T-helper 17 cell (primary cell): ENCODE data around the gene CAMK2B. TPM values are rescaled to one million over a fixed set of nuclear protein-coding genes. Genes with fewer than 3 reads are reported as not detected.

ENCODE experiments used
- ATAC-seq: fragments of 150-1000 bp; cut with Tn5 transposase; 2 replicates; pipeline ENCODE4 v1.10.0; 2021; ENCODE audit warnings: mild to moderate bottlenecking, moderate library complexity
- DNase-seq, 3 donors: peaks; one replicate each; pipeline versions ENCODE4 v3.0.0 to v3.0.0-alpha.2; 2020 to 2021
- H3K9me3 ChIP-seq: one replicate; pipeline ENCODE4 v1.7.0; 2013; ENCODE audit warnings: low read length, mild to moderate bottlenecking; ENCODE audit not compliant: control insufficient read depth, poor library complexity, severe bottlenecking
- H3K27ac Mint-ChIP-seq: one replicate; pipeline ENCODE4 v1.8.0; 2022; ENCODE audit warnings: mild to moderate bottlenecking, moderate library complexity, mixed read lengths
- H3K27me3 Mint-ChIP-seq: one replicate; pipeline ENCODE4 v1.8.0; 2022; ENCODE audit warnings: mixed read lengths
- H3K36me3 Mint-ChIP-seq: one replicate; pipeline ENCODE4 v1.8.0; 2022; ENCODE audit warnings: low read depth, mixed read lengths
- H3K4me1 Mint-ChIP-seq: one replicate; pipeline ENCODE4 v1.8.0; 2022; ENCODE audit warnings: mild to moderate bottlenecking, mixed read lengths
- H3K4me3 Mint-ChIP-seq: one replicate; pipeline ENCODE4 v1.8.0; 2022; ENCODE audit warnings: mild to moderate bottlenecking, moderate library complexity, mixed read lengths
- total RNA-seq, 4 donors: library from RNA in 2 of 4; stranded (reverse) in 2 of 4; gene quantifications; one replicate each; pipeline ENCODE4 v1.2.3 and lab custom pipeline; 2022 to 2026

Gene CAMK2B
- total RNA-seq, 2 donors from 2014 or later, result 0.31 TPM; not detected in 1

- Mint-ChIP-seq H3K4me3 (no peak overlapping the region), H3K36me3 (no peaks in the 10 kb centered on the region), H3K27ac (no peak overlapping the region), H3K4me1 (peaks cover 4% of the 10 kb centered on the region), H3K27me3 (no peaks in the 10 kb centered on the region)
- no peak for DNase-seq
- no peak for ATAC-seq
- no peaks in the 10 kb centered on the region for H3K9me3 ChIP-seq
Measured at GRCh38 chr7:44236333-44236728, 89.1 kb downstream of the CAMK2B start.

GRCh38 chr7:44235582-44236332 is 89.6 kb downstream of the CAMK2B start:
- no peaks in the 10 kb centered on the region for H3K36me3 Mint-ChIP-seq
- H3K27ac Mint-ChIP-seq, result no peak overlapping the region
- no peak overlapping the region for H3K4me3 Mint-ChIP-seq
- no peaks in the 10 kb centered on the region for H3K27me3 Mint-ChIP-seq
- H3K9me3 ChIP-seq, result no peaks in the 10 kb centered on the region
- DNase-seq (no peak), ATAC-seq (no peak)
- H3K4me1 Mint-ChIP-seq, result peaks cover under 1% of the 10 kb centered on the region

- Mint-ChIP-seq H3K27me3 (no peaks in the 10 kb centered on the region), H3K36me3 (no peaks in the 10 kb centered on the region), H3K27ac (no peak overlapping the region), H3K4me1 (no peaks in the 10 kb centered on the region), H3K4me3 (no peak overlapping the region)
- ATAC-seq (no peak), DNase-seq (no peak)
- H3K9me3 ChIP-seq, result no peaks in the 10 kb centered on the region
Measured at GRCh38 chr7:44235066-44235465, 90.3 kb downstream of the CAMK2B start.

GRCh38 chr7:44232901-44233715 is 92.3 kb downstream of the CAMK2B start:
- ATAC-seq, result no peak
- no peak overlapping the region for H3K4me3 Mint-ChIP-seq

GRCh38 chr7:44232396-44232795 is 93.0 kb downstream of the CAMK2B start:
- no peak overlapping the region for H3K27ac Mint-ChIP-seq
- no peaks in the 10 kb centered on the region for H3K9me3 ChIP-seq
- no peak for DNase-seq
- no peaks in the 10 kb centered on the region for H3K27me3 Mint-ChIP-seq
- H3K36me3 Mint-ChIP-seq, result no peaks in the 10 kb centered on the region
- H3K4me3 Mint-ChIP-seq, result no peak overlapping the region
- no peak for ATAC-seq
- H3K4me1 Mint-ChIP-seq, result no peaks in the 10 kb centered on the region

More at GRCh38 chr7:44232901-44233715, 92.3 kb downstream of the CAMK2B start:
- Mint-ChIP-seq H3K4me1 (no peaks in the 10 kb centered on the region), H3K27me3 (no peaks in the 10 kb centered on the region), H3K36me3 (no peaks in the 10 kb centered on the region), H3K27ac (no peak overlapping the region)
- DNase-seq, result no peak
- no peaks in the 10 kb centered on the region for H3K9me3 ChIP-seq

GRCh38 chr7:44231088-44231487 is 94.3 kb downstream of the CAMK2B start:
- Mint-ChIP-seq H3K27me3 (peaks cover 2% of the 10 kb centered on the region), H3K4me1 (no peaks in the 10 kb centered on the region), H3K4me3 (no peak overlapping the region), H3K27ac (no peak overlapping the region), H3K36me3 (no peaks in the 10 kb centered on the region)
- ATAC-seq, result no peak
- H3K9me3 ChIP-seq, result no peaks in the 10 kb centered on the region
- no peak for DNase-seq

- H3K4me1 Mint-ChIP-seq, result no peaks in the 10 kb centered on the region
Measured at GRCh38 chr7:44230286-44230685, 95.1 kb downstream of the CAMK2B start.

GRCh38 chr7:44229546-44230105 is 95.8 kb downstream of the CAMK2B start:
- Mint-ChIP-seq H3K4me3 (no peak overlapping the region), H3K36me3 (no peaks in the 10 kb centered on the region), H3K4me1 (no peaks in the 10 kb centered on the region), H3K27ac (no peak overlapping the region), H3K27me3 (peaks cover 10% of the 10 kb centered on the region)
- no peak for ATAC-seq
- DNase-seq, result no peak
- H3K9me3 ChIP-seq, result no peaks in the 10 kb centered on the region

More at GRCh38 chr7:44230286-44230685, 95.1 kb downstream of the CAMK2B start:
- no peak for DNase-seq
- no peak for ATAC-seq
- no peak overlapping the region for H3K4me3 Mint-ChIP-seq
- H3K27ac Mint-ChIP-seq, result no peak overlapping the region
- no peaks in the 10 kb centered on the region for H3K9me3 ChIP-seq
- H3K36me3 Mint-ChIP-seq, result no peaks in the 10 kb centered on the region
- peaks cover 10% of the 10 kb centered on the region for H3K27me3 Mint-ChIP-seq

GRCh38 chr7:44228571-44229350 is 96.6 kb downstream of the CAMK2B start:
- H3K9me3 ChIP-seq, result no peaks in the 10 kb centered on the region
- Mint-ChIP-seq H3K27ac (no peak overlapping the region), H3K36me3 (peaks cover 2% of the 10 kb centered on the region), H3K4me1 (peaks cover 2% of the 10 kb centered on the region), H3K27me3 (peaks cover 14% of the 10 kb centered on the region), H3K4me3 (no peak overlapping the region)
- no peak for ATAC-seq
- DNase-seq, result no peak

GRCh38 chr7:44227911-44228310 is 97.5 kb downstream of the CAMK2B start:
- ATAC-seq (no peak), DNase-seq (no peak)
- peaks cover 2% of the 10 kb centered on the region for H3K36me3 Mint-ChIP-seq
- peaks cover 18% of the 10 kb centered on the region for H3K27me3 Mint-ChIP-seq
- H3K27ac Mint-ChIP-seq, result no peak overlapping the region
- H3K4me3 Mint-ChIP-seq, result no peak overlapping the region
- H3K4me1 Mint-ChIP-seq, result peaks cover 4% of the 10 kb centered on the region
- no peaks in the 10 kb centered on the region for H3K9me3 ChIP-seq

GRCh38 chr7:44226396-44226753 is 99.0 kb downstream of the CAMK2B start:
- no peak for ATAC-seq
- H3K27ac Mint-ChIP-seq, result no peak overlapping the region

GRCh38 chr7:44225566-44226395 is 99.6 kb downstream of the CAMK2B start:
- H3K4me3 Mint-ChIP-seq, result no peak overlapping the region
- ATAC-seq (no peak), DNase-seq (no peak)
- H3K9me3 ChIP-seq, result no peaks in the 10 kb centered on the region
- peaks cover 2% of the 10 kb centered on the region for H3K36me3 Mint-ChIP-seq
- peaks cover 4% of the 10 kb centered on the region for H3K4me1 Mint-ChIP-seq
- no peak overlapping the region for H3K27ac Mint-ChIP-seq
- peaks cover 18% of the 10 kb centered on the region for H3K27me3 Mint-ChIP-seq

More at GRCh38 chr7:44226396-44226753, 99.0 kb downstream of the CAMK2B start:
- no peak overlapping the region for H3K4me3 Mint-ChIP-seq
- peaks cover 2% of the 10 kb centered on the region for H3K36me3 Mint-ChIP-seq
- H3K27me3 Mint-ChIP-seq, result peaks cover 18% of the 10 kb centered on the region
- DNase-seq, result no peak
- no peaks in the 10 kb centered on the region for H3K9me3 ChIP-seq
- peaks cover 4% of the 10 kb centered on the region for H3K4me1 Mint-ChIP-seq
